Left ventricle myocardium superior (tissue), 1 donor: ENCODE data around the gene CEP128. TPM values are rescaled to one million over a fixed set of nuclear protein-coding genes. Genes with fewer than 3 reads are reported as not detected.
A peak's percentile ranks its signal among the peaks of the same experiment; 100 is the strongest.

ENCODE experiments used
- ATAC-seq: fragments of 200-7000 bp; cut with Tn5 transposase; one replicate; pipeline ENCODE4 v1.9.1; 2020; ENCODE audit warnings: mild to moderate bottlenecking, moderate library complexity
- DNase-seq: peaks from one replicate; pipeline ENCODE4 v3.0.0-alpha.2; 2020
- intact Hi-C: fragments of 100-400 bp; cut with micrococcal nuclease; formaldehyde crosslinking; loops from one replicate; pipeline ENCODE4 v1.11.0; 2022
- total RNA-seq: library from RNA; stranded (reverse); fragmentation: NEBNext Ultra II Directional; extraction: Animal tissue kit (Norgen Biotek cat#: 25700); gene quantifications from one replicate; pipeline ENCODE4 v1.2.1, GENCODE V29; 2021
- donor health status: DM: no; HTN: yes; CAD: no; lungs with severe emphysema.

CEP128 gene
- total RNA-seq, 1 donor from 2014 or later = 3.7 TPM

DNA sequence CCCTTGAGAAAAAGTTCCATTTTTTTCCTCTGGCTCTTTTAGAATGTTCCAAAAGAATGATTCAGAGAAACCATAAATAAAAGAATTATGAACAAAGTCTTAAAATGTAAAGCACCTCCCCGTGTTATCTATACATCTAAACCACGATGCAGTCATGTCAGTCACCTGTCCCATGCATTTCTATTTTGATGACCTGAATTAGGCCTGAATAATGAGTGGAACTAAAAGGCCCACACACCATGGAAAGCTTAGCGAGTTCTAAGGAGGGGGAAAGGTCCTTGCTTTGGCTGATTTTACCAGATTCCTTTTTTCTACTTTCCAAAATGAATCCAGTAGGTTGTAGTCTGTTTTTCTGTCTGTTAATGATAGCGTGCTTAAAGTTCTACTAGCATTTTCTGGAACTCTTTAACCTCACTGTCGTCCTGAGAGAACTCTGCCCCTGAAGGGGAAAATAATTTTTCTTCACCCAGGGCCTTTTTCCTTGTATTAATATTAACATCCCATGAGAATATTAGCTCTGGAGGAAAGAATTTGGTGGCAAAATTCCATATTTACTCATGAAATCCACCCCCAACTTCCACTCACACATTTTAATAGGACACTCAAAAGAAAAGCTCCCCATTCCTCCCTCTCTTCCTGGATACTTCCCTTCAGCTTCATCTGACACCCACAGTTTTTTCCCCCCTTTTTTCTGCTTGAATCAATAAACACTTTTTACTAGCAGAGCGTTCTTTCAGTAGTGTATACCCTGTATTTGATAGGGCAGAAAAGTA is 464.0 kb downstream of the CEP128 start:
- DNase-seq (no peak), ATAC-seq (peak; percentile 34)
- intact Hi-C loops = no loop called here

DNA sequence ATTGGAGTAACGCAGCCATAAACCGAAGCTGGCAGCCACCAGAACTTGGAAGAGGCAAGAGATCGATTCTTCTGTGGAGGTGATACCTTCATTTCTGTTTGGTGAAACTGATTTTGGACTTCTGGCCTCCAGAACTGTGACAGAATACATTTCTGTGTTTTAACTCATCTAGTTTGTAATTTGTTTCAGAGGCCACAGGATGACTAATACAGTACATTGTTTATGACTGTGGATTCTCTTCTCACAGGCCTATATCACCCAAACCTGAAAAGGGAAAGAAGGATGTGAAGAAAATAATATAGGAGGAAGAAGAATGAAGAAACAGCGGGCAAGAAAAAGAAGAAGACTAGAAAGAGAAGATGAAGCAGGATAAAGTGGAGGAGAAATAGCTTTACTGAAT is 466.5 kb downstream of the CEP128 start:
- ATAC-seq (no peak), DNase-seq (no peak)
- intact Hi-C loops = no loop called here

DNA sequence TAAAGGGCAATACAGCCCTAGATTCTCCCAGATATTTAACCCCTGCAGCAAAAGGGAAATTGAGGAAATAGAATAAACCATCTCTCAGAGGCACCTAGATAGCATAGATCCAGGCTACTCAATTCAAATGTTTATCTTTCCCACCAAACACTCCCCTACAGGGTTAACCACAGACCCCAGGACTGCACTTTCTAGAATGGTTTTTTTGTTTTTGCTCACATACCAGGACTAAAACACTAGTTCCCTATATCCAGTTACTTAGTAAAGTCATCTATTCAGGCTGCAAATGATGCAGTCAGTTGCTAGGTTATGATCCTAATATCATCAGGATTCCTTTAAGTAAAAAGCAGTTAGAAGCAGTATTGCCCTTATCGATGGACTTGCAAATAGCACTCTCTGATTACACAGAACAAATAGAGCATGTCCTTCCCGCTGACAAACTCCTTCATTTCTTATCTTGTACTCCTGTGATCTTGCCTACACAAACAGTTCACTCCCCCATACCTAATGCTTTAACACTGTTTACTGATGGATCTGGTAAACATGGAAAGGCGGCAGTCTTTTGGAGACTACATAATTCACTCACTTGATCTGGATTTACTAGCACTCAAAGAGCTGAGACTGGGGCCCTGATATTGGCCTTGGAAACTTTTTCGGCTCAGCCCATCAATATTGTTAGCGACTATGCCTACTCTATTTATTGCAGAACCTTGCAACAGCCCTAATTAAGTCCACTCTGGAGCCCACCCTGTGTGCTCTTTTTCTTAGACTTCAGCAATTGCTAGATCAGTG is 473.0 kb downstream of the CEP128 start:
- ATAC-seq (no peak), DNase-seq (no peak)
- intact Hi-C loops = no loop called here

DNA sequence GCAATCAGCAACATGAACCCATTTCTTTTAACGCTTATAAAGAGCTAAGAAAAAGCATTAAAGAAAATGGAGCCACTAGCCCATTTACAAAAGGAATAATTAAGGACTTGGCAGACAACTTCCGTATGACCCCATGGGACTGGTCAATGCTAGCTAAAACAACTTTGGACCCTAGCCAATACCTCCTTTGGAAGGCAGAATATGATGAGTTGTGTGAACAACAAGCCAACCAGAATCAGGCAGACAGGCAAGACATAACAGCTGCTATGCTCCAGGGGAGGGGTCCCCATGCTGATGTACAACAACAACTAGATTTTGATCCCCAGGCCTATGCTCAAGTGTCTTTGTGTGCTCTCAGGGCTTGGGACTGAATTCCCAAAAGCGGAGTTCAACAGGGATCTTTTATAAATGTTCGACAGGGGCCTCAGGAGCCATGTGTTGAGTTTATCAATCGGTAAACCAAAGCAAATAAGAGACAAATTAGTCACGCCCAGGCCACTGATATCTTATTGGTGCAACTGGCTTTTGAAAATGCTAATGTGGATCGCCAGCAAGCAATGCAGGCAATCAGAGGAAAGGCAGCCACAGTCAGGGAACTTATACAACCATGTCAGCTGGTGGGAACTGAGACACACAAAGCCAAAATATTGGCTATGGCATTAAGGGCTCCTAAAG is 475.9 kb downstream of the CEP128 start:
- intact Hi-C loops = no loop called here
- no peak for ATAC-seq
- DNase-seq = no peak

DNA sequence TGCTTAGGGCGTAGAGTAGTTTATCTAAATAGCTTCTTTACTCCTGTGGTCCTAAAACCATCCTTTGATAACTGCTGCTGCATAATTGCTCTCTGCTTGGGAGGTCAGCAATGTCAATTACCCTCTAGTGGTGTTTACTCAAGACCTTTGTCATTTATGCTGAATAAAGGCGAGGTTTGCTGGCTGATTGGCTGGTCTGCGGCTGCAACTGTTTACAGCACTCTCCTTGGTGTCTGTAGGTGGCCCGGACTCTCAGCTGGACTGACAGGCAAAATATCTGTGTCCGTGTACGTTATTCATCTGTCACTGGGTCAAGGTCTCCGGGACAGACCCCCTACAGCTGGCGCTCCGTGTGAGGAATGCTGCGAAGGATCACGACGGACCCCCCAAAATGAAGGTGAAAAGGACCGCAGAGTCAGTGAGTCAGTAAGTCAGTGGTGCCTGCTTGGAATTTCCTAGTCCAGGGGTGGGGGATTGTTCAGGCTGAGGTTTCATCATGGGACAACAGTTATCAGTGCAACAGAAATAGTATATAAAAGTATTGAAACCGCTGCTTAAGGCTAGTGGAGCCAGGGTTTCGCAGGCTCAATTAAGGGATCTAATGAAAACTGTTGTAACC is 476.9 kb downstream of the CEP128 start:
- ATAC-seq (no peak), DNase-seq (no peak)
- intact Hi-C loops = no loop called here

DNA sequence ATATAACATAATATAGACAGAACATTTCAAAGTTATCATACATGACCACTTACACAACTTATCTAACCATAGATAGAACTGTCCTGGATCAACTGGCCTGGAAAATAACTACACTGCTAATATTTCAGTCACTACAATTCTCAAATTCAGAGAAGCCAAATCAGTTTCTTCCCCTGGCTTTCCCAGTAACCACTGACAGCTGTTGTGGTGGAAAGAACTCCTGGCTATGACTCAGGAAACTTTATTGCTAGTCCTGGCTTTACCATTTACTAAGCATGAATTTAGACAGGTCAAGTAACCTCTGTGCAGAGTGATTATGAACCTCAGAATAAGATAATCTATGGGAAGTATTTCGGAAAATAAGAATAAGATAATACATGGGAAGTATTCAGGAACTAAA is 485.3 kb downstream of the CEP128 start:
- intact Hi-C loops = no loop called here
- peak; percentile 21 for ATAC-seq
- DNase-seq = no peak

DNA sequence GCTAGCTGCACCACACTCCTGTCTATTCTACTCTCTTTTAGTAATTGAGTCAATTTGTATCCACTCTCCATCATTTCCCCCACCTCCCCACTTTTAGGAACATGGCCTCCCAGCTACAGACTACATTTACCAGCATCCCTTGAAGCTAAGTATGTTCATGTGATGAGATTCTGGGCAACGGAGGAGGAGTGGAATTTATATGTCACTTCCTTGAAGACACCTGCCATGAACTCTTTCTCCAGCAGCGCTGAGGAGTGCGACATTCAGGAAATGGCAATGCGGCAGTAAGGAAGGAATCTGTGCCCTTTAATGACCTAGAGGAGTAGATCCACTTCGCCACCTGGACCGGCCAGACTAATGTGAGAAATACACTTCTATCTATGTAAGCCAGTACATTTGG is 486.5 kb downstream of the CEP128 start:
- no peak for DNase-seq
- no peak for ATAC-seq
- intact Hi-C loops = no loop called here

DNA sequence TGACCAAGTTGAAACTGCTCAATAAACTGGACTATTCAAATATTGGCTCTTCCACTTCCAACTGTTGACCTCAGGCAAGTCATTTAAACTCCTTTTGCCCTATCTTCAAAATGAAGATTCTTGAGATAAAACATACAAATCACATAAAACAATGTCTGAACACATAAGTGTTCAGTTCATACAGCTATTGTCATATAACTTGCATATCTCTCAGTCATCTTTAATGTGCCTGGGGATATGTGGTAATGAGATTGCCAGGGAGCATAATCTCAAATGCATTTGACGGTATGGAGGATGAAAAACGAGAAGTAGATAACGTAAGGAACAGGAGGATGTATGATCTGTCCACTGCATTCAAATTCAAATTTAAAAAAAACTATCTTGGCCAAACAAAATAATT is 493.3 kb downstream of the CEP128 start:
- intact Hi-C loops = no loop called here
- DNase-seq (no peak), ATAC-seq (no peak)

DNA sequence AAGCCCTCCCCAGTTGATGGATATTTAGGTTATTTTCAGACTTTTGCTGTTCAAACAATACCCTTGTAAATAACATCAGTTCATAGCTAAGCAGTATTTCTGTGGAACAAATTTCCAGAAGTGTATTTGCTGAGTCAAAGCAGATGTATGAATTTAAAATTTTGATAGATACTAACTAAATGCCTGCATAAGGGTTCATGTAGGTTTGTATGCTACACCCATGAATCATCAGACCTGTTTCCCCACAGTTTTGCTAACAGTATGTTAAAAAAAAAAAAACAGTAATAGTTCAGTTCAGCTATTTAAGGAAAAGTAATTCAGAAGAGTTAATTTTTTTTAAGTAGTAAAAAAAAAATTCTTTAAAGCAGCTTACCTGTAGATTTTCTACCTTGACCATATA is 494.1 kb downstream of the CEP128 start:
- ATAC-seq (no peak), DNase-seq (no peak)
- intact Hi-C loops = no loop called here

Other genes starting within 250 kb of the CEP128 start
- not detected for gene TSHR, start 13.9 kb upstream of the CEP128 start, total RNA-seq